GM23338 (cell line): ENCODE data around the gene FOXP2. TPM values are rescaled to one million over a fixed set of nuclear protein-coding genes. Genes with fewer than 3 reads are reported as not detected.

Source experiments
- ATAC-seq: fragments of 200-7000 bp; cut with Tn5 transposase; 3 replicates; pipeline ENCODE4 v1.9.1; 2020
- DNase-seq: peaks from one replicate; pipeline ENCODE4 v3.0.0-alpha.2; 2015; ENCODE audit warnings: low spot score
- H2AFZ ChIP-seq: fragments of 200-600 bp; sonication (generic); 2 replicates; pipeline ENCODE4 v1.8.0; 2016; ENCODE audit warnings: antibody characterized with exemption, mild to moderate bottlenecking, moderate library complexity
- H3F3A ChIP-seq: fragments of 200-600 bp; sonication (generic); replicated peaks from 2 replicates; pipeline ENCODE4 v1.8.0; 2017; ENCODE audit warnings: antibody characterized with exemption, mixed run types, low read depth
- H3K27ac ChIP-seq: fragments of 200-600 bp; sonication (generic); 2 replicates; pipeline ENCODE4 v1.6.1; 2016; ENCODE audit warnings: low read depth
- H3K27me3 ChIP-seq: fragments of 200-600 bp; sonication (generic); 2 replicates; pipeline ENCODE4 v1.8.0; 2016; ENCODE audit warnings: mild to moderate bottlenecking, mixed run types, moderate library complexity; ENCODE audit not compliant: insufficient read depth
- H3K36me3 ChIP-seq: fragments of 200-600 bp; sonication (generic); 2 replicates; pipeline ENCODE4 v1.8.0; 2016; ENCODE audit warnings: mild to moderate bottlenecking; ENCODE audit not compliant: insufficient read depth
- H3K4me1 ChIP-seq: fragments of 200-600 bp; sonication (generic); 2 replicates; pipeline ENCODE4 v1.8.0; 2016; ENCODE audit warnings: mild to moderate bottlenecking, moderate library complexity; ENCODE audit not compliant: insufficient read depth
- H3K4me2 ChIP-seq: fragments of 200-600 bp; sonication (generic); 2 replicates; pipeline ENCODE4 v1.7.1; 2017; ENCODE audit warnings: mixed run types
- H3K4me3 ChIP-seq: fragments of 200-600 bp; sonication (generic); 2 replicates; pipeline ENCODE4 v1.6.1; 2016; ENCODE audit warnings: mixed run types
- H3K79me2 ChIP-seq: fragments of 200-600 bp; sonication (generic); replicated peaks from 2 replicates; pipeline ENCODE4 v1.8.0; 2017; ENCODE audit warnings: mild to moderate bottlenecking; ENCODE audit not compliant: insufficient read depth
- H3K9me2 ChIP-seq: fragments of 200-600 bp; sonication (generic); 2 replicates; pipeline ENCODE4 v1.8.0; 2017; ENCODE audit not compliant: insufficient read depth
- H4K20me1 ChIP-seq: fragments of 200-600 bp; sonication (generic); replicated peaks from 2 replicates; pipeline ENCODE4 v1.8.0; 2017; ENCODE audit warnings: mild to moderate bottlenecking; ENCODE audit not compliant: insufficient read depth
- H3K27ac Mint-ChIP-seq: 2 replicates; pipeline ENCODE4 v1.8.0; 2020; ENCODE audit warnings: inconsistent platforms, mild to moderate bottlenecking, moderate library complexity, mixed read lengths
- H3K27me3 Mint-ChIP-seq: 3 replicates; pipeline ENCODE4 v1.8.0; 2022; ENCODE audit warnings: low read depth, mild to moderate bottlenecking, moderate library complexity, mixed read lengths, inconsistent platforms; ENCODE audit not compliant: insufficient read depth, poor library complexity
- H3K36me3 Mint-ChIP-seq: 3 replicates; pipeline ENCODE4 v1.8.0; 2021; ENCODE audit warnings: low read depth, mild to moderate bottlenecking, inconsistent platforms, moderate library complexity, mixed read lengths
- H3K4me1 Mint-ChIP-seq: 3 replicates; pipeline ENCODE4 v1.8.0; 2020; ENCODE audit warnings: mild to moderate bottlenecking, inconsistent platforms, mixed read lengths
- H3K4me3 Mint-ChIP-seq: 3 replicates; pipeline ENCODE4 v1.8.0; 2021; ENCODE audit warnings: moderate library complexity, mild to moderate bottlenecking, inconsistent platforms, mixed read lengths
- H3K9me3 Mint-ChIP-seq: 3 replicates; pipeline ENCODE4 v1.8.0; 2020; ENCODE audit warnings: moderate library complexity, mild to moderate bottlenecking, inconsistent platforms, mixed read lengths
- ETS1 ChIP-seq: IDR thresholded peaks from 2 replicates; pipeline ENCODE4 v1.6.1; 2016; ENCODE audit warnings: antibody characterized with exemption
- EZH2phosphoT487 ChIP-seq: fragments of 200-600 bp; sonication (generic); IDR thresholded peaks from one replicate; pipeline ENCODE4 v1.8.1; 2018; ENCODE audit warnings: antibody characterized with exemption; ENCODE audit not compliant: unreplicated experiment
- JUNB ChIP-seq: IDR thresholded peaks from one replicate; pipeline ENCODE4 v1.6.1; 2016; ENCODE audit warnings: antibody characterized with exemption; ENCODE audit not compliant: unreplicated experiment
- STAT1 ChIP-seq: IDR thresholded peaks from one replicate; pipeline ENCODE4 v1.6.1; 2016; ENCODE audit warnings: antibody characterized with exemption; ENCODE audit not compliant: unreplicated experiment
- ZNF462 ChIP-seq: fragments of 250-450 bp; sonication (Bioruptor Pico); IDR thresholded peaks from 2 replicates; pipeline ENCODE4 v1.5.0; 2020; ENCODE audit warnings: mild to moderate bottlenecking, moderate library complexity
- polyA plus RNA-seq: library from polyadenylated mRNA; unstranded; fragments of >200 nt; fragmentation: Nextera tagmentation; extraction: Ambion mirVana; gene quantifications from 2 replicates; pipeline ENCODE4 v1.2.1, GENCODE V29; 2016
- total RNA-seq: library from RNA; depleted of rRNA; stranded (reverse); fragments of >200 nt; shearing (Covaris generic); gene quantifications from 2 replicates; pipeline ENCODE4 v1.2.3, GENCODE V29; 2014

Gene FOXP2
- total and polyA plus RNA-seq, 2 experiments from 2014 or later = 0.03 to 0.24 TPM

DNA sequence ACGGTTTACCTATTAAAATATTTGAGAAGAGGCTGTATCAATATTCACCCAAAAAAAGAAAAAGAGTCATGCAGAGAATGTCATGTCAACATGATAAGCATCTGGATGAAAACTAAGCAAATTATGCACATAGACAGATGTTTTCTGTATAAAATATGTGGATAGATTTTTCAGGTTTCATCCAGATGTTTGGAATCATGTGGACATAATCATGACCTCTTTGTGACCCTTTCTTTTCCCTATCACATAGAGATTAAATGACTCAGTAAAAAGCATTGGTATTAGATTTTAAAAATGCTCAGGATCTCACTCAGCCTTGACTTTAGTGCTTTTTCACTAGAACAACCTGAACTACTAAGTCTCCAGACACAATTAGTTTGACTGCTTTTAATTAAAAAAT is 90.0 kb downstream of the FOXP2 start (continued):
- TF ChIP-seq ETS1 (no peak), JUNB (no peak), STAT1 (no peak), EZH2phosphoT487 (no peak)

DNA sequence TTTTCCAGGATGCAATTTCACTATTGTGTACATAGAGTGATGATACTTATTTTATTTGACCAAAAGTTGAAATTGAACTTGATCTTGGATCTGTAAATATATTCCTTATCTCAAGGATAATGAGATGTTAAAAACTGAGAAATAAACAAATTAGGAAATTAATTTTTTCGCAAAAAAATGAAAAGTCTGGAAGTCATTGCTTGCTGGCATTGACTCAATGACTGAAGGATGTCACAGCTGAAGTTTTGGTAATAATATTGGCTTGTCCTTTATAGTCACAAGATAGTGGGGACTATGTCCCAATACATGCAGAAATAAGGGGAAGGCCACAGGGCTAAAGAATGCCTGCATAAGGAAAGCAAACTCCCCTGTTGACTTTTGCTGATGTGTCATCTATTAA is 92.8 kb downstream of the FOXP2 start:
- TF ChIP-seq ZNF462 (CRISPR knock-in tag) = no peak
- no peaks in the 10 kb centered on the region for H3K27me3 Mint-ChIP-seq
- DNase-seq = no peak
- no peak overlapping the region for H3K27ac Mint-ChIP-seq
- H2AFZ ChIP-seq = no peak overlapping the region
- H3K4me2 ChIP-seq = no peak overlapping the region
- H3K79me2 ChIP-seq = no peaks in the 10 kb centered on the region
- H3K9me2 ChIP-seq = no peaks in the 10 kb centered on the region
- H3F3A ChIP-seq = no peaks in the 10 kb centered on the region
- no peaks in the 10 kb centered on the region for H3K4me1 Mint-ChIP-seq
- H3K27ac ChIP-seq = no peak overlapping the region
- H3K36me3 Mint-ChIP-seq = no peaks in the 10 kb centered on the region
- H3K4me1 ChIP-seq = no peaks in the 10 kb centered on the region
- no peaks in the 10 kb centered on the region for H3K9me3 Mint-ChIP-seq
- H3K4me3 ChIP-seq = no peak overlapping the region
- ATAC-seq = no peak
- H3K4me3 Mint-ChIP-seq = no peak overlapping the region
- H3K36me3 ChIP-seq = no peaks in the 10 kb centered on the region
- H4K20me1 ChIP-seq = no peaks in the 10 kb centered on the region
- H3K27me3 ChIP-seq = no peaks in the 10 kb centered on the region
